GM12892 (cell line): ENCODE results near the gene KRTAP12-4.

Experiments
- POLR2A ChIP-seq: IDR thresholded peaks from 2 replicates; pipeline ENCODE4 v1.6.1; 2011; ENCODE audit warnings: low read depth, low read length, control low read depth
- POLR2AphosphoS5 ChIP-seq: IDR thresholded peaks from 2 replicates; pipeline ENCODE4 v1.6.1; 2011; ENCODE audit warnings: low read depth, low read length, control low read depth
- TAF1 ChIP-seq: IDR thresholded peaks from 2 replicates; pipeline ENCODE4 v1.6.1; 2011; ENCODE audit warnings: low read depth, mild to moderate bottlenecking, control low read depth, low read length, borderline replicate concordance

DNA sequence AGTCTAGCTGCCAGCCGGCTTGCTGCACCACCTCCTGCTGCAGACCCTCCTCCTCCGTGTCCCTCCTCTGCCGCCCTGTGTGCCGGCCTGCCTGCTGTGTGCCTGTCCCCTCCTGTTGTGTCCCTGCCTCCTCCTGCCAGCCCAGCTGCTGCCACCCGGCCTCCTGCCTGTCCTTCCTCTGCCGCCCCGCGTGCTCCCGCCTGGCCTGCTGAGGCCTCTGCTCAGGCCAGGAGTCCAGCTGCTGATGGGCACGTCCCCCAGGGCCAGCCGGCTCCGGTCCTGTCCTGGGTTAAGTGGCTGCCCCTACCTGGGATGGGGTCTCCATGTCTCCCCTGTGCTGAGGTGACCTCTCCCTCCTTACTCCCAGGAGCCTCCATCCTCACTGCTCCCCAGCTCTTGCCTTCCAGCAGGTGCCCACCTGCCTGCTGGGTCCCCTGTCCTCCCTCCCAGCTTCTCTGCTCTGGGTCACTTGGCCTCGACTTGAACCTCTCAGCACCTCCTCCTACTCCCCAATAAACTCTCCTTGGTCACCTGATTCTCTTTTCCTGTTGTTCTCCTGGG, 41.7 kb downstream of the KRTAP12-4 start:
- TF ChIP-seq POLR2A, result no peak
- TF ChIP-seq POLR2AphosphoS5, result no peak
- no peak for TF ChIP-seq TAF1
